D721Med (cell line): ENCODE data around the gene EHF.
"Not testable (repeated sequence)": the region's sequence is repeated elsewhere in the genome, so short reads cannot be mapped to it uniquely, and the experiment has no call there.

Experiments
- DNase-seq: peaks from one replicate; pipeline ENCODE4 v3.0.0; 2011; ENCODE audit warnings: low spot score; ENCODE audit not compliant: insufficient read length
- FAIRE-seq: peaks from 2 replicates; lab custom pipeline; 2011; peaks lifted over from hg19 to GRCh38; lab: Jason Lieb, UNC
- TF ChIP-seq, protein P1 (sequence below): IDR thresholded peaks from 2 replicates; pipeline ENCODE4 v1.5.1; 2012; ENCODE audit warnings: mild to moderate bottlenecking, control low read depth; ENCODE audit not compliant: insufficient read depth; ENCODE audit errors: missing control alignments

EHF gene

DNA sequence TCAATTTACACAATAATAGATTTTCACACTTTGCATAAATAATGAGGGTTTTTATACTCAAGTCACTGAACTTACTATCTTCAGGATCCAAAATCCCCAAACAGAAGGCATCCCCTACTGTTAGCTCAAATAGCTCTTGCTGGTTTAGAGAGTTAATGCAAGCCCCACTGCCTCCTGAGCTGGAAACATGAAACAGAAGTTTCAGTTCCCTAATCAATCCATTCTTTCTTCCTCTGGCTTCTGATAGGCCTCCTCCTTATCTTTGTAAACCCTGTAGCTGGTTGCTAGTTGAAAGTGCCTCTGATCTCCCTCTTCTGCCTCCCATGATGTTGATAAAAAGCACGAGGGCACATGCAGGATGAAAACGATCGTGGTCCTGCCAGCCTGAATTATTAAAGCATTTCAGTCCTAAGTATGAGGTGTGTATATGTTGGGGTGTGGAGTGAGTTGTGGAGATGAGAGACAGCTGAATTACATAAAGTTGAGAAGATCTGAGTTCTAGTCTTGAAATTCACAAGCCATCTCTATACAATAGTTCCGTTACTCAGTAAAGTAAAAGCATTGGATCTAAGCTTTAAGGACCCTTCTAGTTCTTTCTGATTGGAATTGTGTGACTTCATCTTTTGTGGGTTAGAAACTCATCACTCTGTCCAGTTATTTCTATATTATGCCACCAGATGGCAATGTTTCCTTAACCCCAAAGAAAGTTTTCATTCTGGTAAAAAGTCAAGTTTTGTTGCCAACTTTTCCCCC, 35.0 kb upstream of the EHF start:
- DNase-seq (no peak), FAIRE-seq (no peak)
- TF ChIP-seq, protein P1, sequence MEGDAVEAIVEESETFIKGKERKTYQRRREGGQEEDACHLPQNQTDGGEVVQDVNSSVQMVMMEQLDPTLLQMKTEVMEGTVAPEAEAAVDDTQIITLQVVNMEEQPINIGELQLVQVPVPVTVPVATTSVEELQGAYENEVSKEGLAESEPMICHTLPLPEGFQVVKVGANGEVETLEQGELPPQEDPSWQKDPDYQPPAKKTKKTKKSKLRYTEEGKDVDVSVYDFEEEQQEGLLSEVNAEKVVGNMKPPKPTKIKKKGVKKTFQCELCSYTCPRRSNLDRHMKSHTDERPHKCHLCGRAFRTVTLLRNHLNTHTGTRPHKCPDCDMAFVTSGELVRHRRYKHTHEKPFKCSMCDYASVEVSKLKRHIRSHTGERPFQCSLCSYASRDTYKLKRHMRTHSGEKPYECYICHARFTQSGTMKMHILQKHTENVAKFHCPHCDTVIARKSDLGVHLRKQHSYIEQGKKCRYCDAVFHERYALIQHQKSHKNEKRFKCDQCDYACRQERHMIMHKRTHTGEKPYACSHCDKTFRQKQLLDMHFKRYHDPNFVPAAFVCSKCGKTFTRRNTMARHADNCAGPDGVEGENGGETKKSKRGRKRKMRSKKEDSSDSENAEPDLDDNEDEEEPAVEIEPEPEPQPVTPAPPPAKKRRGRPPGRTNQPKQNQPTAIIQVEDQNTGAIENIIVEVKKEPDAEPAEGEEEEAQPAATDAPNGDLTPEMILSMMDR = peak; percentile 59

DNA sequence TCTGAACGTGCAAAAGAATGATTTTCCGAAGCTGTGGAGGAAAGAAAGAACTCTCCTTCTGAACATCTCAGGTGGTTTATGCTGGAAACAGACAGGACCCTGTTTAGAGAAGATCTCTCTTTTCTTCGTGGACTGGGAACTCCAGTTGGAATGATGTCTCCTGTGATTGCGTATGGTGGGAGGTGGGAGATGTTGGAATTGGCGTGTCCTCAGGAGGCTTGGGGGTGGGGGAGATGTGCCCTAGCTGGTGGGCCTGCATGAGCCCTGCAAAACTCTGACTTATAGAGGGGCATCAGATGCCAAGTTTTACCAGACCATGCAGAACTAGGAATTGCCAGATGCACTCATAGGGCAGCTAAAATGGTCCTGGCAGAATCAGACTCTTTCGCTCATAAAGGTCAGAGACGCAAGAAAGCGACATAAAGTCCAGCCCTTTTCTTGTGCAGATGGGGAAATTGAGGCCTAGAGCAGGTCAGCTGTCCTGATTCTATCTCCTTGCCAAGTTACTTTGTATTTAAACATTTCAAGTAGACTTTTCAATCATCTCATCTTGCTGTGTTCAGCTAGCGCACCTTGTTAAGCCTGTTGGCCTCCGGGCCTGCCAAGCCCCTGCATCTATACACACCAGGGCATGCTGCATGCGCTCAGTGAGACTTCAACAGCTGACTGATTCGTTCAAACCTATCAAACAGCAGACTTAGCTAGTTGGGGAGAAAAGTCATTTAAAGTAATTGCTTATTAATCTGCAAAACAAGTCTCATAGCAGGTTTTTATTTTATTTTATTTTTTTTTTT, 34.2 kb upstream of the EHF start:
- TF ChIP-seq, protein P1 = no peak
- FAIRE-seq (no peak), DNase-seq (no peak)

DNA sequence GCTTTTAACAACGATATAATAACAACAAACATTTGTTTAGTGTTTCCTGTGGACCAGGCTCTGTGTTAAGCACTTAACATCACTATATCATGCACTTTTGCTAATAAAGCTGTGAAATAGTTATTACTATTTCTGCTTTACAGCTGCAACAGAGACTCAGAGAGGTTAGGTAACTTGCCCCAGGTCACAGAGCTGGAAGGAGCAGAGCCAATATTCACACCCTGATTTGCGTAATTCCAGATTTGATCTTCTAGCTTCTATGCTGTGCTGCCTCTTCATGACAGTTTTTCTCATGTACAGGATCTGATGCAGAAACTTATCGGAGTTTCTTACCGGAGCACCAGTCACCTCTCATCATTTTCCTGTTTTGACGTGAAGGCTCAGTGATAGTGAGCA, 33.6 kb upstream of the EHF start:
- DNase-seq (no peak), FAIRE-seq (no peak)
- TF ChIP-seq, protein P1 = no peak

DNA sequence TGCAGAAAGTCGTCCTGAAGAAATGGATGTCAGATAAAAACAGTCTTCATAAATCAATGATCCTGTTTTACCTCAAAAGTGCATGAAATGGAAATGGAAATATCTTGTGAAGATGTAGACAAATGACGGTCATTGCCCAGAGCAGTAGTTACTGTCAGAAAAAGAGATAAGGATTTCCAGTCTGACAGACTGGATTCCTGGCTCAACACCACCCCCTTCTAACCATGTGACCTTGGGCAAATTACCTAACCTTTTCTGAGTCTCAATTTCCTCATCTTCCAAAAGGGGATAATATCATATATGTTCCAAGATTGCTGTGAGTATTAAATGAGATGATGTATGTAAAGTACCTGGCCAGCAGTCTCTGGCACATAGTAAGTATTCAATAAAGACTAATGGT, 32.9 kb upstream of the EHF start:
- TF ChIP-seq, protein P1 = no peak
- no peak for FAIRE-seq
- no peak for DNase-seq

DNA sequence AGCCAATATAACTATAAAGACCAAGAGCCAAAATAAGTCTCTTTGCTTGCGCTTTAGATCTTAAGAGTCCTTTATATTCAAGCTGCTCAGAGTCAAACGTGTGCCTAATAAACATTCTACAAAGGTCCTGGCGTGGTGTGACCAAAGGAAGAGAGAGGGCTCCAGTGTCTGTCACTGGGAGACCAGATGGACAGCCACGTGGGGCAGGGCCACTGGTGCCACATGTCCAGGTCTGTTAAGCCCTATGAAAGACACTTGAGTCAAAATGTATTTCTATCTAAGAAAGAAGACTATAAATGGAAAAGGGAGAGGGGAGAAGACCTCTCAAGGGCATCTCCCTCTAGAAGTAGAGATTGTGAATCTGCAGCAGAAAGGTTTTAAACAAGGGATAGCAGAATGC, 32.2 kb upstream of the EHF start:
- no peak for DNase-seq
- FAIRE-seq = no peak
- TF ChIP-seq, protein P1 = no peak

DNA sequence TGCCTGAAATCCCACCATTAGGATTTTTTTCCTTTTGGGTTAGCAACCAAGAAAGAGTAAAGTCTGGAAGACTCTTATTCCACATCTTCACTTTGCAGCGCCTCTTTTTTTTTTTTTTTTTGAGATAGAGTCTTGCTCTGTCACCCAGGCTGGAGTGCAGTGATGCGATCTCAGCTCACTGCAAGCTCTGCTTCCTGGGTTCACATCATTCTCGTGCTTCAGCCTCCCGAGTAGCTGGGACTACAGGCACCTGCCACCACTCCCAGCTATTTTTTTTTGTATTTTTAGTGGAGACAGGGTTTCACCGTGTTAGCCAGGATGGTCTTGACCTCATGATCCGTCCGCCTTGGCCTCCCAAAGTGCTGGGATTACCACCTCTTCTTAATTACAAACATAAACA, 31.7 kb upstream of the EHF start:
- FAIRE-seq, DNase-seq: not testable (repeated sequence)

DNA sequence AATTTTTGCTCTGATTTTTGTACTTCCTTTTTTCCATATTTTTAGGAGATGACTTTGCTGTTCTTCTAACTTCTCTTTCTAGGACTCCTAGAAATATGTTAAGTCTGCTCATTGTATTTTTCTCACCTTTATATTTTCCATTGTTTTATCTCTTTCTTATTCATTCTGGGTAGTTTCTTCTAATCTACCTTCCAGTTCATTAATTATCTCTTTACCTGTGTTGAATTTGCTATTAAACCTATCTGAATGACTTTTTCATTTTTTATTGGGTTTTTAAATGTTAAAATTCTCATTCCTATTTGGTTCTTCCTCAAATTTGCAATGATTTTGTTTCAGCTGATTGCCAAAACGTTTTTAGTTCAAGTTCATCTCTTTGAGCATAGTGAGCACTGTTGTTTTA, 27.8 kb upstream of the EHF start:
- TF ChIP-seq, protein P1 = no peak
- FAIRE-seq (no peak), DNase-seq (no peak)
